GM12872 (cell line): ENCODE data around the gene ROBO1.

Source experiments
- TF ChIP-seq, protein P1 (sequence below): IDR thresholded peaks from 3 replicates; pipeline ENCODE4 v1.5.1; 2011; ENCODE audit warnings: low read depth, mild to moderate bottlenecking, low read length, moderate library complexity; ENCODE audit not compliant: insufficient read depth

The ROBO1 gene

GRCh38 chr3:78605178-78605577, 1162.6 kb downstream of the ROBO1 start:
- TF ChIP-seq, protein P1, sequence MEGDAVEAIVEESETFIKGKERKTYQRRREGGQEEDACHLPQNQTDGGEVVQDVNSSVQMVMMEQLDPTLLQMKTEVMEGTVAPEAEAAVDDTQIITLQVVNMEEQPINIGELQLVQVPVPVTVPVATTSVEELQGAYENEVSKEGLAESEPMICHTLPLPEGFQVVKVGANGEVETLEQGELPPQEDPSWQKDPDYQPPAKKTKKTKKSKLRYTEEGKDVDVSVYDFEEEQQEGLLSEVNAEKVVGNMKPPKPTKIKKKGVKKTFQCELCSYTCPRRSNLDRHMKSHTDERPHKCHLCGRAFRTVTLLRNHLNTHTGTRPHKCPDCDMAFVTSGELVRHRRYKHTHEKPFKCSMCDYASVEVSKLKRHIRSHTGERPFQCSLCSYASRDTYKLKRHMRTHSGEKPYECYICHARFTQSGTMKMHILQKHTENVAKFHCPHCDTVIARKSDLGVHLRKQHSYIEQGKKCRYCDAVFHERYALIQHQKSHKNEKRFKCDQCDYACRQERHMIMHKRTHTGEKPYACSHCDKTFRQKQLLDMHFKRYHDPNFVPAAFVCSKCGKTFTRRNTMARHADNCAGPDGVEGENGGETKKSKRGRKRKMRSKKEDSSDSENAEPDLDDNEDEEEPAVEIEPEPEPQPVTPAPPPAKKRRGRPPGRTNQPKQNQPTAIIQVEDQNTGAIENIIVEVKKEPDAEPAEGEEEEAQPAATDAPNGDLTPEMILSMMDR = no peak

DNA sequence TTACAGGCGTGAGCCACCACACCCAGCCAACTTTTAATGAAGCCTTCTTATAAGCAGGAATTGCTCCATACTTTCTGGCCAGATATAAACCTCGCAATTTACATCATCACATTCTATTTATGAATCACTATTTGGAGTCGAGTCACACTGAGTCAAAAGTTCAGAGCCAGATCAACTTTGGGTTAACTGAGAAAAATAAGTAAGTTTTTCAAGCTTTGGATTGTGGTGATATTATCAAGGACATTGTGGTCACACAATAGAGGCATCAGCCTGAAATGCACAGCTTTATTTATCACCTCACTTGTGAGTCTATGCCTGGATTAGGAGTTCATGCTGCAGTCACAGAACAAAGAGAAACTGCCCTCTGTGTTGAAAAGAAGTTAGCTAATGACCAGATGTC, 1163.5 kb downstream of the ROBO1 start:
- TF ChIP-seq, protein P1 = no peak

DNA sequence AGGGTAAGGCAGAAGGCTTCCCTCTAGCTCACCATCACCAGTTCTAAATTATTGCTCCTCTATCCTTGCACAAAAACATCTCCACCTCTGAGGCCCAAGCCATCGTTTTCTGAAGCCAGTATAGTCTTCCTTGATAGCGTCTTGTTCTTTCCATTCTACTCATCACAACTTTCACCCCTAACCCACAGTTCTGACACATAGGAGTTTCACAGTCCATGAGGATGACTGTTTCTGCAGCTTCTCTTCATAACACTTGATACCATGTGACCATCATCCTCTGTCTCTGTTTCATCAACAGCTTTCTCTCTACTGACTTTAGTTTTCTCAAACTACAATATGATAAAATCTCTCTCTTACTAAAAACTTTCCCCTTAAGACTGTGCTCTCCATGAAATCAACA, 1166.5 kb downstream of the ROBO1 start:
- TF ChIP-seq, protein P1 = no peak

DNA sequence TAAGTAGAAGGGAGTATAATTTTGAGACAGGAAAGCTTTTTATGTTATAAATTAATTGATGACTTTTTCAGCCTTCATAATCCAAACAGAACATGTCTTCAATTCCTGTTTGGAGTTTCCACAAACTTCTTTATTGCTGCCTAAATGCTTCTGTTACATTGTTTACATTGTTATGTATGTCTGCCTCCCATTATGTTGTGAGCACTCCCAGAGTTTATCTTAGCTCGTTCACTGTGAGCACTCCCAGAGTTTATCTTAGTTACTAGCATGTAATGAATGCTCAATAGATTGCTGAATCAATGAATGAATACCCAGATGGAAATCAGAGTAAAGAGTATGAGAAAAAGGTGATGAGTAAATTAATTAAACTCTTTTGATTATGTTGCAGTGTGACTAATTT, 1178.0 kb downstream of the ROBO1 start:
- TF ChIP-seq, protein P1 = no peak

GRCh38 chr3:78588906-78589621, 1178.7 kb downstream of the ROBO1 start:
- TF ChIP-seq, protein P1 = no peak

DNA sequence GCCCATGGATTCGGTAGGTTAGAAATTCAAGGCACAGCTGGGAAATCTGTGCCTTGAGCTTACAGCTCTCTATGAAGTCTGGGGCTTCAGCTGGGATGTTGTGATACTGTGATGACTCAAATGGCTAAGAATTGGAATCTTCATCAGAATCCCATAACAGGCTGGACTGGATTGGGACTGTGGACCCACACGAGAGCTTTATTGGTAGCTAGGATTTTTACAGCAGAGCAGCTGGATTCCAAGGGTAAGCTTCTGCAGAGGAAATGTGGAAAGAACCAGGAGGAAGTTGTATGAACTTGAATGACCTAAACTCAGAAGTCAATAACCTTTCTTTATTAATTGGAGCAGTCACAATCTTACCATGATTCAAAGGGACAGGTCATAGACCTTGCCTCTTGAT, 1187.1 kb downstream of the ROBO1 start:
- TF ChIP-seq, protein P1 = no peak

DNA sequence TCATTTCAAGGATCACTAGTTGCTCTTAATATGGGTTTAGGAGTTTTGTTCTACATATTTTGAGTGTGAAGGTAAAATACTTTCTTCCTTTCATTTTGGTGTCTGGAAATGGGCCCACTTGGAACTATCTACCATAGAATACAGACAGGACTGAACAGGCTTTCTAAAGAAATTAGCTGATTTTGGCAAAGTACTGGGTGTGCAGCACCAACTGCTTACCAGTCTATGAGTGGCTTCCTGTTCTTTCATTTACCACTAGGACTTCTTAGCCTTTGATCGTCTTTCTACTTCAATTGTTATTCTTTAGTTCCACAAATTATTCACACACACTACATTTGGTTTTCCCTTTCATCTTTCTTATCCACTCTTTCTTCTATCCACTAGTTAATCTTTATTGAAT, 1196.3 kb downstream of the ROBO1 start:
- TF ChIP-seq, protein P1 = no peak

GRCh38 chr3:78570496-78570895, 1197.3 kb downstream of the ROBO1 start:
- TF ChIP-seq, protein P1 = no peak
